Activated T-cell treated with anti-CD3 and anti-CD28 coated beads, Interleukin-2, amount 50 U/mL, for 48 hours (primary cell): ENCODE measurements around the gene PIAS3.

Experiments used
- DNase-seq, 2 experiments: peaks; one replicate each; pipeline ENCODE4 v3.0.0-alpha.2; 2020

The PIAS3 gene

DNA sequence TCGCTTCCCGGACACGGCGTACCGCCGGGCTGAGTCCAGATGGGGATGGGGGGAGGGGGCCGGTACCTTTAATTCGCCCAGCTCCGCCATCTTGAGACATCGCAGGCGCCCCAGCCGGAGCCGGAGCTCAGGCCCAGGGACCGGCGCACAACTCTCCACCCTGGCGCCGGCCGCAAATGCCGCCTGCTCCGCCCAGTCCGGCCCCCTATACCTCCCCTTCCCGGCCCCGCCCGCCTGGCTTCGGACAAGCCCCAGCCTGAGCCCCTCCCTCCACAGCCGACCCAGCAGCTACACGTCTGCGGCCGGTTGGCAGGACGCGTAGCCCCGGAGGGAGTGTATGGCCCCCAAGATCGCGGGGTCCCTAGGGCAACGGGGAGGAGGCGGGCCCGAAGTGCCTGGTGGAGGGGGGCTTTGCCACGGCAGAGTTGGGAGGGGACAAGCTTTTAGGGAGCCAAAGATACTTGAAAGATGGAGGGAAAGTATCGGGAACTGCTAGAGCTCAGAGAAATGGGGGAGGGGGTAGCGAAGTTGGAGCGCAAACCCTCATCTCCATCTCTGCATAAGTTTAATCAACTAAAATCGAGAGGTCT is at the start of gene PIAS3:
Gene PIAS3 (minus strand): TSS at position 181 of the 590 bp plus-strand sequence. CDS start 91 bp downstream, at position 90.
- peak; percentile 93 to 95 for DNase-seq

- DNase-seq = no peak
Measured at GRCh38 chr1:145908653-145909052, 49.8 kb upstream of the PIAS3 start.

- DNase-seq = no peak
Measured at GRCh38 chr1:145906954-145907753, 48.3 kb upstream of the PIAS3 start.

DNA sequence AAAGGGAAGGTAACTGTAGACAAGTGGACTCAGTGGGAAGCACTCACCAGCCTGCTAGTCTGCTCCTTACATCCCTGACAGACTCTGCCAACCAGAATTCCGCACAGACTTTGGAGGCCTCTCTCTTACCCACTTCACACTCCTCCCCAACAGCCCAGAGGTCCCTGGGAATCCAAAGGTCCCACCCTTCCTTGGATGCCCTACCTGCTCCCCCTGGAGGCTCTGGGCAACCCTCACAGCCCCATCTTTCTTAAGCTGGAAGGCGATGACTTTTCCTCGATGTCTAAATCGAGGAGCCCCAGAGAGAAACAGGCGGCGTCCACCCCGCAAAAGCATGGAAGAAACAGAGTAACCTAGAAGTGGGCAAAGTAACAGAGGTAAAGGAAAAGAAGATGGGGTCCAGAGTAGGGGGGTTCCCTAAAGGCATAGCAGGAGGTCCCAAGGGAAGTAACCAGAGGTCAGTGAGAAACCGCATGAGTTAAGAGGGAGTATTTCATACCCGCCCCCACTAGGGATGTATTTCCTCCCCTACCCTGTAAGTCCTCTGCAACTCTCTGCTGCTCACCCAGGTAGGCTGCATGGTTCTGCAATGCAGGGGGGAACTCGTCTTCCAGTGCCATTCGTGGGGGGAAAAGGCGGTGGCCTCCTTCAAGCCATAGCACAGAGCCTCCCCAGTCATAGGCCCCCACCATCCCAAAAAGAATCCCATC is 42.6 kb upstream of the PIAS3 start:
- DNase-seq = no peak

- no peak for DNase-seq
Measured at GRCh38 chr1:145898756-145899155, 39.9 kb upstream of the PIAS3 start.

DNA sequence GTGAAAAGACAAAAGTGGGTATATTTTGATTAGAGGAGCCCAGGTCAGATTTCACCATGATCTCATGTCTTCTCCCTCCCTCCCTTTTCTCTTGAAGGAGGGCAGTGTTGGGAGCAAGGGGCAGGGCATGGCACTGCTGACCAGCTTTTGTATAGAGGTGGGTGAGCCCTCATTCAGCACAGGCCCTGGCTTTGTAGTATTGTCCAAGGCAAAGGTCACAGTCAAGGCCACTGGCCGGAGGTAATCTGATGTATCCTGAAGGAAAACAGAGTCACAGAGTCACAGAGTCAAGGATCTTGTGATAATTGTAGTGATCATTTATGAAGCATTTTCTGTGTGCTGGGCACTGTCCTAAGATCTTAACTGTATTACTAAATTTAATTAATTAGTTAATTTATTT is 39.1 kb upstream of the PIAS3 start:
- no peak for DNase-seq

DNA sequence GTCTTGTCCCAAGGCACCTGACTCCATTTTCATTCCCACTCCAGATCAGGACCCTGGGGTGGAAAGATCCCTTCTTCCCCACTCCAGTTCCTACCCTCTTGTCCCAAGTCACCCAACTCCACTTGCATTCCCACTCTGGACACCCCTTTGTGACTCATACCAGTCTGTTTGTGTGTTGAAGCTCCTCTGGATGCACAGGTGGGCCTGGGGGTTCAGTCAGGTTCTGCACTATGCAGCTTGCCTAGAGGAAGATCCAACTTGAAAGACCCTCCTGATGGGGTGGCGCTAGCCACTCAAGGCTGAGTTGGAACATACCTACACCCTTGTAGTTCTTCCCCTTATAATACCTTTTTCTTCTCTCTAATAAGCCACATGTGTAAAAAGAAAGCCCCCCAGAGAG is 36.6 kb upstream of the PIAS3 start:
- DNase-seq = no peak

DNA sequence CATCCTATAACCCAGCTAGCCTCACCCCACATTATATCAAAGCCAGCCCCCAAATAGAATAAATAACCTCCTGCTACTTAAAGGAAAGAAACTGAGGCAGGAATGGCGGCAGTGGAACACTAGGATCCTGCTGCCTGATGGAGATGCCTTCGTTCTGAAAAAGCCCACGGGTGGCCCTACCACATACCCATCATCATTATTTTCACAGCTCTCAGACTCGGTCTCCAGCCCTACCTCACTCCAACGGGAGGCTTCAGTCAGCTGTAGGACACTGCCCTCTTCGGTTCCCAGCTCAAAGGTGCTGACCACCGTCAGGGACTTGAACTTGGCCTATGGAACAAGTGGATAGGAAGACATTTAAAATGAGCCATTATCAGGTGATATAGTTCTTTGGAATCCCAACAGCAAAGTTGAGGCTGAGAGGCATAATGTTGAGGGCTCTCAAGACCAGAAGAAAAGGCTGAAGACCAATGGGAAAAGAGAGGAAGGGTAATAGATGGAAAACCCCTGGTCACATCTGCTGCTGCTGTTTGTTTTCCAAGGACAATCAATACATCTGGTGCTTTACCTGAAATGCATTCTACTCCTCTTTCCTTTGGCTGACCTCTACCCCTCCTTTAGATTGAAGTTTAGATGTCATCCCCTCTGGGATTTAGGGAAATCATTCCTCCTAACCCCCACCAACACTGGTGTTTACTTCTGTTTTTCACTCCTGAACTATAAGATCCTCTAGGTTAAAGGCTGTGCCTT is 34.6 kb upstream of the PIAS3 start:
- no peak for DNase-seq

DNA sequence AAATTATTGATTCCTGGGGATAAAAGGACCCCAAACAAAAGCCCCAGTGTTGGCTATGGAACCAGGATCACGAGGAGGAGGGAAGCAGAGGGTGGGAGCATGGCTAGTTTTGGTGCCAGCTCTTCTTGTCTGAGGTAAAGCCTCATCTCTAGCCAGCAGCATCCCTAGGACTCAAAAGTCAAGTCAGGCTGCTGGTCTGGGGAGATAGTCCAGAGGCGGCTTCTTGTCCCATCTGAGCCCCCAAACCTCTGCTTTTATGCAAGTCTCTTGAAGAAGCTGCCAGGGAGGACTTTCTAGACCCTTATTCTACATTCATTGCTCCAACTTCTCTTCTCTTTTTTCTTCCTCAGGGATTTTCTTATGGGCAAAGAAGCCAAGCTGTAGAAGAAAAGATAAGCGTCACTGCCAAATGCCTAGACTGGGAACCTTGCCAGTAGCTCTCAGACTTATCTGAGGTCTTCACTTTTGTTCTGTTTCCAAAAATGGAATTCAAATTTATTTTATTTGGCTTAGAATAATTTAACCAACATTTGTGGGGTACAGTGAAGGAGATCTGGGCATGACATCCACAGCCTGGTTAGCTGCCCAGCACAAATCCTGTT is 33.7 kb upstream of the PIAS3 start:
- no peak for DNase-seq

DNA sequence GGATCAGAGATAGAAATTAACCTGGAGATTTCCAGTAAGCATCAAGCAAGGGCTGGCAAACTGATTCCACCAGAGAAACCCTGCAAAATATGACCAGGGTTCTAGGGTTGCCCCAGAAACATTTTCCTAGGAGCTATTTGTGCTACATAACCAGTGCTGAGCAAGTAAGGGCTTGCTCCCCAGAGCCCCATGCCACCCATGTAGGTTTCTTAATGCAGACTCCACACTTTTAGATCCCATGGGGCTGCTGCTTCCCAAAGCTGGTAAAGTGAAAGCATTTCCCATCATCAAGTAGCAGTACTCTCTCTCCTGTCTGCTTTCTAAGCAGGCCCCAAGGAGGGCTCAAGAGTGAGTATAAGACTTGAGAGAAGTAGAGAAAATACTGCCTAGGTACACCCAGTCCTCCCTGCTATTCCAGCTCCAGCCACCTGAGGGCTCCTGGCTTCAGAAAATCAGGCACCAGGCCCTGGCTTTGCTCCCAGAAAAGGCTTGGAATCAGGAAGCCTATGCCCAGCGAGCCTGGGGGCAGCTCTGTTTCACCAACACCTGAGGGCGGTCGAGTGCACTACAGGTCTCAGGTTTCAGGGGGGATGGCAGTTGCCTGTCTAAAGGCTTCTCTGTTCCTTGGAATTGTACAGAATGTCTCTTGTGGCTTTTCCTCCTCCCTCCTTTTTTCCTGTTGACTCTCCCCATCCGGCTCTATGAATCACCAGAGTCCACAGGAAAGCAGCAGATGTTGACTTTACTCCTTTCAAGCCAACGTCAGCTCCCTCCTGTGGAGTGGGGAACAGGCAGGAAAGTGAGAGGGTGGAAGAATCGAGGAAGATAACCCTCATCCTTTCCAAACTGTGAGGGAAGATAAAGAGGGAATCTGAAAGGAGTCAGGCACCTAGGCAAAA is 33.0 kb upstream of the PIAS3 start:
- DNase-seq = peak; percentile 72 to 74

DNA sequence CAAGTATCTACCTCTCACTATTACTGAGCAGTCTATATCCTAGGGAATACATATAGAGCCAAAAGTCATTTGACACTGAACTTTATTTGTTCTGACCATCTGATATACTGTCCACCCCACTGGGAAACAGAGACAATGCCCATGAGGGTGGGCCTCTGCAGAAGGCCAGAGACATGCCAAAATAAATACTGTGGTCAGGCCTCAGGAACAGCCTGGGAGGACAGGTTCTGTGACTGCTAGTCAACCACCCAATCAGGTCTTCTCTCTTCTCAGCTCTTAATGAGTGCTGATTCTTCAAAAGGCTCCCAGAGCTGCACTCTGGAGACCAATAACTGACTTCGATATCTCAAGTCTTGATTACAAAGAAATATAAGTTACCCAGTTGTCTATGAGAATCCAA is 32.3 kb upstream of the PIAS3 start:
- no peak for DNase-seq

DNA sequence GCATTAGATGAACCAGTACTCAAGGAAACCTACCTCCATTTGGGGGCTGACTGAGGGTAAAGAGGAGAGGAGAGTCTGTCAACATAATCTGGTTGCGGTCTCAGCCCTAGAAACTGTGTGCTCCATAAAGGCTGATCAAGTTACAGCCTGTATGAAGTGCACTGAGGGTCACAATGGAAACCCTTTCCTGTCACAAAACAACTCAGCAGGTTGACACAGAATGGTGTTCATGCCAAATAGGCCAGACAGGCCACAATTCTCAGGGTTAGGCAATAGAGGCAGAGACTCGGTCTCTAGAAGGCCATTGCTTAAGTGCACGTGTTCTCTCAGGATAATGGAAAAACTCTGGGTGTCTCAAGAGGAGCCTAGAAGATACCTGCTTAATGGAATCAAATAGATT is 30.8 kb upstream of the PIAS3 start:
- DNase-seq = no peak

DNA sequence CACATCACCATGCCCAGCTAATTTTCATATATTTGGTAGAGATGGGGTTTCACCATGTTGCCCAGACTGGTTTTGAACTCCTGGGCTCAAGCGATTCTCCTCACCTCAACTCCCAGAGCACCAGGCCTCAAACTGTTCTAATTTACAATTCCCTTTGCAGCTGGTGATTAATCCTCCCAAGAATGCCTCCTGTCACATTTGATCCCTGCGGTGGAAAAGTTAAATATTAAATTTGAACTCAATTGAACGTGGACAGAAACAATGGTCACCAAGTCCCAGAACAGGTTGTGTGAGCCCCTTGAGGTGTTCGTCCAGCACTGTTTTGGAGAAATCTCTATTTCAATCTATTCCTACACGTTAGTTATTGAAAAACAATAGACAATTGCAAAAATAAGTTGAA is 28.8 kb upstream of the PIAS3 start:
- DNase-seq = no peak

DNA sequence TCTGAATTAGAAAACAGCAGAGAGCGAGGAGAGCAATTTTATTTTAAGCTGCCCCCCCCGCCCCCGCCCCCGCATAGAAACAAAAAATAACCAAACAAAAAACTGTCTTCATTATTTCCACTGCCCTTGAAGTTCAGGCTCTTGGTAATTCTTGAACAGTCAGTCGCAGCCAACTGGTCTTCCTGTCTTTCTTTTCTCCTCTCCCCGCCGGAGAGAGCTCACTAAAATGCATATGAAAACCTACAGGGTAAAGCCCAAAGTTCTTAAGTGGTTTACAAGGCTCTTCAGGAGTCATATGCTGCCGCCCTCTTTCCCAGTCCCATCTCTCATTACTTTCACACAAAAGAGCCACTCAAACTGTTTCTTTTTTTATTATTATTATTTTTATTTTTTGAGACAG is 27.9 kb upstream of the PIAS3 start:
- no peak for DNase-seq

DNA sequence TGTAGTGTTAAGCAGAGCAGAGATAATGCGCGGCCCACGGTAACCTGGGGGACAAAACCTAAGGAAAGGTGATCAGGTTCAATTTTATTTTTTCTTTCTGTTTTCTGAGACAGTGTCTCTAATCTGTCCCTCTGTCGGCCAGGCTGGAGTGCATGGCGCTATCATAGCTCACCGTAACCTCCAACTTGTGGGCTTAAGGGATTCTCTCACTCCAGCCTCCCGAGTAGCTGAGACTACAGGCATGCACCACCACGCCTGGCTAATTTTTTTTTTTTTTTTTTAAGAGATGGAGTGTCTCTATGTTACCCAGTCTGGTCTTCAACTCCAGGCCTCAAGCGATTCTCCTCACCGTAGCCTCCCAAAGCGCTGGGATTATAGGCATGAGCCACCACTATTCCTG is 27.5 kb upstream of the PIAS3 start:
- DNase-seq = peak in 1 of 2 experiments; percentile 25

GRCh38 chr1:145885738-145886287 is 26.9 kb upstream of the PIAS3 start, which contains the start of gene ANKRD35:
ANKRD35 (minus strand) TSS chr1:145885866; CDS start chr1:145885758, 108 bp downstream.
- peak; percentile 93 to 95 for DNase-seq

- DNase-seq = no peak
Measured at GRCh38 chr1:145884675-145885074, 25.8 kb upstream of the PIAS3 start.

GRCh38 chr1:145879775-145880174 is 20.9 kb upstream of the PIAS3 start:
- DNase-seq = no peak

GRCh38 chr1:145878724-145879123 is 19.8 kb upstream of the PIAS3 start:
- DNase-seq = no peak

- no peak for DNase-seq
Measured at GRCh38 chr1:145877923-145878486, 19.1 kb upstream of the PIAS3 start.

- no peak for DNase-seq
Measured at GRCh38 chr1:145874646-145875045, 15.8 kb upstream of the PIAS3 start.
